HG03565 (cell line): ENCODE data around the gene CHIA.

Source experiments
- ATAC-seq: cut with Tn5 transposase; IDR thresholded peaks from one replicate; pipeline ENCODE4 v1.9.1; 2021; ENCODE audit warnings: mild to moderate bottlenecking, moderate library complexity; ENCODE audit not compliant: unreplicated experiment

CHIA gene

DNA sequence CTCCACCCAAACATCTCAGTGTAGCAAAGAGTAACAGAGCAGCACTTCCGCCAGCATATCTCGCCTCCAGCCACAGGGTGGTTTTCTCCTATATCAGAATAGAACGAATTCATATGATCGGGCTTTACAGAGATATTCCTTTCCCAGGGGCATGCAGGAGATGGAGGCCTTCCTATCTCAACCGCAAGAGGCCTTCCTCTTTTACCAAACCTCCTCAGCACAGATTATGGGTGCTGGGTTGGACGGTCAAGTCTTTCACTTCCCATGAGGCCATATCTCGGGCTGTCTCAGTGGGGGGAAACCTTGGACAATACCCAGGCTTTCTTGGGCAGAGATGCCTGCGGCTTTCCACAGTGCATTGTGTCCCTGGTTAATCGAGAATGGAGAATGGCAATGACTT lies 71.1 kb downstream of the CHIA start:
- ATAC-seq, result no peak

DNA sequence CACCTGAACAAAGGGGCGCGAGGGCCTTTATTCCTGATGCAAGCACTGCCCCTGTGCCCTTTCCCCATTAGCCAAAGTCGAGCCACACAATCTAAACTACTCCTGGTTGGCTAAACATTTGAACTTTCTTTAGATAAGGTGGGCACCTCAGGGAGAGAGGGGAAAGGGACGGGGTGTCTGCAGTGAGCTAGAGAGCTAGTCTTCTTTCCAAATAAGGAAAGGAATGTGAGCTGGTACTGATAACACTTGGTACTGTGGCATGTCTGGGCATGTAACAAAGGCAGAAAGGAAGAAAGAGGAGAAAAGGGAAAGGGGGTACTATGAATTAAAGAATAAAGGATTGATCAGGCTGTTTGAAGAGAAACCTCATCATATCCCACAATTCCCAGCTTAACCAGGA lies 74.0 kb downstream of the CHIA start:
- no peak for ATAC-seq

DNA sequence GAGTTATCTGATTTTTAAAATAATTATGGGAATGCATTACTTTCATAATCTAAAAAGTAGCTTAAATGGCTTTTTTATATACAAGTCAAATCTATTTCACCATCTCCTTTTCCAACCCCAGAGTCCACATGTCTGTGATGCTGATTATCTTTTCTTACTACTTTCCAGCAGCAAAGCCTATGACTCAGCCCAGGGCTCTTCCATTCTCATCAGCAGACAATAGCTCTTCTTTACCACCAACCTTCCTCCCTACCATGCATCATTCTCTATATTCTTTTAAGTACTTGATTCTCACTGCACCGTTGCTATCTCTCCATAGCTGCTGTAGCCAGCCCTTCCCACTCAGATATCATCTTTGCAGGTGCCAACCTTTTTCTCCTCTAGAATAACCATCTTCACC lies 75.6 kb downstream of the CHIA start:
- ATAC-seq, result no peak

DNA sequence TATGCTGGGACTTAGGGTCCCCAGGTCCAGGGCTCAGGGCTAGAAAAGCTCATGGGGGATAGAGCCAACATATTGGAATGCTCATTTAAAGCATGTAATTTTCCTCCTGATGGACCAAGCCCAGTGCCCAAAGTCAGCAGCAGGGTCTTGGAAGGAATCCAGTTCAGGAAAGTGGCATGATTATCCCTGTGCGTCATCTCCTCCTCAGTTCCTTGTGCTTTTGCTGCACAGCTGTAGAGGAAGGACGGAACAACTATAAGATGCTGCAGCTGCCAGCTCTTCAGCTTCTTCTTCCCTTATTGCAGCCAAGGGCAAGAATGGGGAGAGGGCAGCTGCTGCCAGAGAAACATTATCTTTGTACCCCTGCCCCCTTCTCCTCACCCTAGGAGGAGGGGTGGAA lies 78.5 kb downstream of the CHIA start:
- no peak for ATAC-seq

DNA sequence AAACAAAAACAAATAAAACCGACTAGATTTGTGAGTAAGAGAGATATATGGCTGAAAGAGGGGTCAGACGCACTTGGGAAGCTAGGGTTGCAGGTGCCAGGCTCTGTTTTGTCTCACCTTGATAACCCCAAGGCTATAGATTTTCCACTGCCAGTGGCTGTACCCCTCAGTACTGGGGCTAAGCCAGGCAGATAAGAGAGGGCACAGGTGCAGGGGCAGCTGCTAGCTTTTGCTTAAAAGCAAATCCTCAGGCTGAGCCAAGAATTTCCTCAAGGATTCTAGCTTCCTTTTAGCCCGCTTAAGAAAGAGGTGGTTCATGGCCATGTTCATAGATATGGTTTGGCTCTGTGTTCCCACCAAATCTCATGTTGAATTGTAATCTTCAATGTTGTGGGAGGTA lies 79.0 kb downstream of the CHIA start:
- no peak for ATAC-seq
